ENCODE measurements around the gene CD4.

Gene CD4

DNA sequence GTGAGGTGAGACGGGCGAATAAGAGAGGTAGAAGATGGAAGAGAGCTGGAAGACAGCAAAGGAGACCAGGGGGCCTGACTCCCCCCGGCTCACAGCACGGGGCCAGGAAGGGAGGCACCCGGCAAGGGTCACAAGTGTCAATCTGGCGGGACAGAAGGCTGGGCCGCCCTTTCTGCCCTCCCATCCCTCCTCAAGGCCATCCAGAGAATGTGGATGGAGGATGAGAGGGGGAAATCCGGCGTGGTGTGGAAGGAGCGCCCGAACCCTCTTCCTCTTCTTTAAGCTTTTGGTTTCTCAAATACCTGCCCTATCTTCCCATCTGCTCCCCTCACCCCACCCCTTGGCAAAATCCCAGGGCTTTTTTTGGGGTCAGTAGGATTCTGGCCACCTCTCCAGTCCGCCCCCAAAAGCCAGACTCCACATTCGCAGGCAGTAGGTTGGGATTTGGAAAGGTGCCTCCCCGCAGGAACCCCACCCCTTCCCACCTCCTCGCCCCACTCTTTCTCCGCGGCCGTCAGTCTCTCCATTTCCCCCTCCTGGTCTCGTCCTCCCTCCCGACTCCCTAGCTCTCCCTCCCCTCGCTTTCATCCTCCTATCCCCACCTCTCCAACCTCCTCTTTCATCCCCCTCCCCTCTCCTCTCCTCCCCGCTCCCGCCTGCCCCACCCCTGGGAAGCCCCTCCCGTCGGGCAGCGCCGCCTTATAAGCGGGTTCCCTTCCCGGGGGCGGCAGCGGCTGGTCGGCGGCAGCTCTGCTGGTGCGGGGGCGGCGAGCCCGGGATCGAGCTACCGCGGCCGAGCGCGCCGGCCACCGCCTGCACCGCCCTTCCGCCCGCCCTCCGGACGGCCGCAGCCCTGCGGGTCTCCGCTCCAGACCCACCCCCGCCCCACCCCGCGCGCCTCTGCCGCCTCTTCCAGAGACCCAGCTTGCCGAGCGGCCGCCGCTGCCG lies 23.4 kb upstream of the CD4 start, which contains the start of gene PTMS:
TSS of gene PTMS (plus strand) at position 730 of the 948 bp plus-strand sequence. CDS start 343 bp downstream, outside the sequence.
- DNase-seq: peak in 2 of 6 experiments; percentile 10 to 44

DNA sequence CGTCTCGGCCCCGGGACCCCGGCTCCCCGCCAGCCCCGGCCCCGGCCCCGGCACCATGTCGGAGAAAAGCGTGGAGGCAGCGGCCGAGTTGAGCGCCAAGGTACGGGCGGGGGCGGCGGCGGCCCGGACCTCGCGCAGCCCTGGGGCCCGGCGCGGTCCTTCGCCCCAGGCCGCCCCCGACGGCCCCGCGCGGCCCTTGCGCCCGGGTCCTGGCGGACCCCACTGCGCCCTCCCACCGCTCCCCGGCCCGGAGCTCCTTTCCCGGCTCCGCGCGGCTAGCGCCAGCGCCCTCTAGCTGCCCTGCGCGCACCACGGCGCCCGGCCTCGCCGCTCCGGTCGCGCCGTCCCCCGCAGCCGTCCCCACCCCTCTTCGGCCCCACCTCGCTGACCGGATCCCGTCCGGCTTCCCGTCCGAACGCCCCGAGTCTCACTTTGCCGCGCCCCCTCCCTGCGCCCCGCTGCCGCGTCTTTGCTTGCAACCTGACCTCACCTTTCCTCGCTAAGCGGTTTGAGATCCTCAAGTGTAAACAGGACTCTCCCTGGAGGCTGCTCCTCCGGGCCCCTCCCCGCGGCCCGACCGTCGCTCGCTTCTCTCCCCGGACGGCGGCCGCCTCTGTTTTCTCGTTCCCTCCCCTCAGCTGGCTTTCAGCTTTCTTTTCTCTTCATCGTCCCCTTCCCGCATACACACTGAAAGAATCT lies 22.5 kb upstream of the CD4 start:
- peak in 5 of 6 experiments; percentile 10 to 71 (median 39) for DNase-seq

DNA sequence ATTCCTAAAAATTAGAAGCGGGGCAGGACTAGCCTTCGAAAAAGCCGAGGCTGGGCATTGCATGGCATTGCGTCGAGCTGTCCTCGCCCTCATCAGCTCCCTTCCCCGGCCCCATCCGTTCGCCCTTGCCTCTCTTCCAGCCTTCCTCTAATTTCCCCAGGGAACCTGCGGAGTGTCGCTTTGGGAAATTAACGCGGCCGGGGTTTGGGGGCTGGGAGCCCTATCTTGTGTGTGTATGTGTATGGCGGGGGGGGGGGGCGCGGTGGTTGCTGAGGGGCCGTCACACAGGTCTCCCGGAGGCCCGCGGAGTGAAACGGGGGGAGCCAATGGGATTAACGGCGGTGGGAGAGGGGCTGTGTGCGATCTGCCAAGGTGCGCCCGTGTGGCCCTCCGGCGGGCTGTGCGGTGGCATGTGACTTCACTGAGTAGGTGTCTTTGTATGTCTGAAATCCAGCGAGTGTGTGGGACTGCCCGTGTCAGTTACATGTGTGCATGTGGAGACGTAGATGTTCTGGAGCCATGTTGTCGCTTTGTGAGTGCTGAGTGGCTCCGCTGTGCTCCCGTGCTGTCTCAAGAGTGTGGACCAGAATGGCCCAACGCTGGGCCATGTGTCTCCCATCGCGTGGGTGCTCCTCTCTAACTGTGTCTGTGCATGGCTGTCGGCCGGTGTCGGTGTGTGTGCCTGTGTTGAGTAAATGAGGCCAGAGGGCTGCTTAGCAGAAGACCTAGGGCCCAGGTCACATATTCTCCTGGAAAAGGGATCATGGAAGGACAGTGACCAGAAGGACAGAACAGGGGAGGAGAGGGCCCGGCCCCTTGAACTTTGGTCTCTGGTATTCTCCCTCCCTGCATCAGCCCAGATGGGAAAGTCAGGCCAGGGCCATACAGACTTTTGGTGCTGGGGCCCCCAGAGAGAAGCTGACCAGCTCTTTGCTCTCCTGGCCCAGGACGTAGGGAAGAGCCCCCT lies 21.7 kb upstream of the CD4 start:
- no peak for DNase-seq

DNA sequence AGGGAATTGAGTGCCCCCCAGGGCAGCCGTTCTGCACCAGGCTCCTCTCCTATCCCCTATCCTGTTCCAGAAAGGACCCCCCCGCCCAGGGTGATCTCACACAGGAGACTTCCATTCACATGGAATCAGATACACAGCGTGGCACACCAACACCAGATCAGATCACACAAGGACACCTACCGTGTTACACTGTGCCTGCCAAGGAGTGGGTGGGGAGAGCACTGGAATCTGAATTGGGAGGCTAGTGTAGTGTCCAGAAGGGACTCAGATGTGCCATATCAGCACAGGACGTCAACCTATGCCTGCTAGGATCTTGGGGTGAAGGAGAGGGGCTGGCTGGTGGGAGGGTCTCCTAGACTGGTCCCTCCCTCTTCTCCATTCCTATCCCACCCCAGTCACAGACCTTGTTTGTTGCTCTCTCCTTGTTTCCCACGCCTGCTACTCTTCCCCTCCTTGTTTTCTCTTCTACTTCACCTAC lies 20.9 kb upstream of the CD4 start:
- no peak for DNase-seq

DNA sequence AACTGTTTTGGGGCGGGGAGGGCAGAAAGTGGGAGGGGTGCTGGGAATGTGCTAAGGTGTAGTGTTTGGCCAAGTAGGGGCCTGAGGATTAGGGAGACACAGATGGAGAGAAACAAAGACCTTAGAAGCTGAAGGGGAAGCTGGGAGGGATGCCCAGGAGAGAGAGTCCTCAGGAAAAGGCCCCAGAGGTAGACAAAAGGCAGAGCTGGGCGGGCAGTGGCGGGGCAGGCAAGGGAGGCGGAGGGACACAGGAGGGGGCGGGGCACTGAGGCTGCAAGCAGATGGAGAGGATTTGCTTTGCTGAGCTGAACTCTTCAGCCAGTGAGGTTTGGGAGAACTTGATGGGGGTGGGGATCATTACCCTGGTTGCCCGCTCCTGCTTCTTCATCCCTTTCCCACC lies 20.3 kb upstream of the CD4 start:
- no peak for DNase-seq

DNA sequence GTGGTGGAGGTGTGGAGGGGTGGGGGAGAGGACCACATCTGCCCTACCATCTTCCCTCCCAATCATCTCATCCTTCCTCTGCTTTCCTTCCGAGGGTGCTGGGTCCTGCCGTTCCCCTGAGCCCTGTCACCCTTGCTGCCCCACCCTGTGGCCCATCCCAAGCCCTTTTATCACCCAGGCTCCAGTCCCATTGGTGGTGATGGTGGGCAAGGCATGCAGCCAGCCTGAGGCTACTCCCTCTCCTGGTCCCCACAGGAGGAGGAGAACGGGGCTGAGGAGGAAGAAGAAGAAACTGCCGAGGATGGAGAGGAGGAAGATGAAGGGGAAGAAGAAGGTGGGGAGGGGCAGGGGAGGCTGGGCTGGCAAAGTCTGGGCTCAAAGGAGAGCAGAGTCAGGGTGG lies 19.7 kb upstream of the CD4 start:
- DNase-seq: no peak

DNA sequence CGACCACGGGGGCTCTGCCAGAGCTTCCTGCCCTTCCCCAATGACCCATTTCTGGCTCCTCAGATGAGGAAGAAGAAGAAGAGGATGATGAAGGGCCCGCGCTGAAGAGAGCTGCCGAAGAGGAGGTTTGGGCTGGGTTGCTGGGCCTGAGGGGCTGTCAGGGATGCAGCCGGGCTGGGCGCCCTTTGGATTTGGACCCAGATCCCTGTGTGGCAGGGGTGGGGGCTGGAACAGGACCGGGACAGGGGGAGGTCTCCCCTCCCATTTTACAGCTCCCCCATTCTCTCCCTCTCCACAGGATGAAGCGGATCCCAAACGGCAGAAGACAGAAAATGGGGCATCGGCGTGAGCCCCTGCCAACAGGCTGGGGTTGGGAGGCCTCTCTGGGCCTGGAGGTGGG lies 19.2 kb upstream of the CD4 start:
- no peak for DNase-seq

DNA sequence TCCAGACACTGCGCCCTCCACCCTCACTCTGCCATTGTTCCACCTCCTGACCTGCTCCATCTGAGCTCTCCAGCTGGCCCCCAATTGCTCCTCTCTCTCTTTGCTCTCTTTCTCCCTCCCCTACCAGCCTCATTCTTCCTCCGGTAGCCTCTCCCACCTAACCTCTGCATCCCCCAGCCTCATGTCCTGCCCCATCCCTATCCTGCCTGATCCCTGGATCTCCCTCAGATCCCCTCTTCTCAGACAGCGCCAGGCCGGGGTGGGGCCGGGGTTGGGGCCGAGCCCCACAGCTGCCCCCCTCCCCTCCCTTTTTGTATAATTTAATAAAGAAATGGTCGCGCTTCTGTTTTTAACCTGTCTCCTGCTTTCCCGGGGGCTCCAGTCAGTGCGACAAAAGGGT lies 18.7 kb upstream of the CD4 start:
- DNase-seq: no peak

DNA sequence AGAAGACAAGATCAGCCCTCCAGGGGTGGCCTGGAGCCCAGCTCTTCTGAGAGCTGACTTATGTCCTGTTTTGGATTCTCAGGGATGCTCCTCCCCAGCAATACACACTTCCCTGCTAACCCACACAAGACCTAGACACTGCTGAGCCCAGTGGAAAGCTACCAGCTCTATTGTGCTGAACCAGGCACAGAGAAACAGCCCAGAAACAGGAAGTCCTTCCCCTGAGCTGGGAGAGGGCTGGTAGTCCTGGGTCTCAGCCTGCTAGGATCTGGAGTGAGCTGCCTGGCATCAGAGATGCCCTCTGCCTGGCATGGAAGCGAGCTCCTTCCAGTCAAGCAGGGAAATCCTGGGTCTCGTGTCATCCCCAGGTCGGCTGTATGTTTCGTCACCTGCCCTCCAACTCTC lies 18.2 kb upstream of the CD4 start:
- DNase-seq: no peak

DNA sequence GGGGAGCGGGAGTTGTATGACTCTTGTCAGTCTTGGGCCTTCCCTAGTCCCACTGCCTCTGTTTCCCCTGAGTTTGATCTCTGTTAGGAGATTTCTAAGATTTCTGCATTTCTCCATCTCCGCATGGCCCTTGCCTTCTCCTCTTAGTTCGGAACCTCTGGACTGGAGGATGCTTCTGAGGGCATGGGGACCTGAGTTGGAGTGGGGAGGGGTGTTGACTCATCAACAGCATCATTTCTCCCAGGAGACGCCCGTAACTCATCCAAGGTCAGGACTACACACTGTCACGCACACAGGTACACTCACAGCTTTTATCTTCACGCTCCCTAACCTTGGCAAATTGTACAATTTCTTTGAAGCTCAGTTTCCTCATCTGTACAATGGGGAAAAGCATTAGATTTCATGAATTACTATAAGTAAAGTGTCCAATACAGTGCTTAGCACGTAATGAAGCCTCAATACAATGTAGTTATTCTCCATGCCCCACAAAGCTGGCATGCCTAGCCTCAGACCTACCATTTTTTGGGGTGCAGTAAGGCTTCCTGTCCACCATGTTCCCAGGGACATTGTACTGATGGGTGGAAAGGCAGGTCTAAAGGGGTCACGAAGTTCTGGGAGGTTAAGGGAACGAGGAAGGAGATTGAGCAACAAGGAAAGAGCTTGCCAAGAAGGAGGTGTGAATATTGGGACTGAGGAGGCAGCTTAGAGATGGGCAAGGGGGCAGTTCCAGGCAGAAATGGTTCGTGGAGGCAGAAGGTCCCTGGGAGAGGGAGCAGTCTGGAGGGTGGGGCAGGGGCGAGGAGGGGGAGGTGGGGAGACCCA lies 17.6 kb upstream of the CD4 start:
- DNase-seq: no peak

DNA sequence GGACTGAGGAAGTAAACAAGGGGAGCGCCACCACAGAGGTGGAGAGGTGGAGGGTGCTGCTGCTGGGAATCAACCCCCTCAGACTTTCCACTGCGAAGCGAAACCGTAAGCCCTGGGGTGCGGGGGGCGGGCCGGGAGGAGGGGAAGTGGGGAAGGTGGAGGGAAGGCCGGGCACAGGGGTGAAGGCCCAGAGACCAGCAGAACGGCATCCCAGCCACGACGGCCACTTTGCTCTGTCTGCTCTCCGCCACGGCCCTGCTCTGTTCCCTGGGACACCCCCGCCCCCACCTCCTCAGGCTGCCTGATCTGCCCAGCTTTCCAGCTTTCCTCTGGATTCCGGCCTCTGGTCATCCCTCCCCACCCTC lies 17.0 kb upstream of the CD4 start, which contains the start of gene LAG3:
TSS of gene LAG3 (plus strand) at position 190 of the 365 bp plus-strand sequence. CDS start 333 bp downstream, outside the sequence.
- peak in 2 of 6 experiments; percentile 8 to 22 for DNase-seq

DNA sequence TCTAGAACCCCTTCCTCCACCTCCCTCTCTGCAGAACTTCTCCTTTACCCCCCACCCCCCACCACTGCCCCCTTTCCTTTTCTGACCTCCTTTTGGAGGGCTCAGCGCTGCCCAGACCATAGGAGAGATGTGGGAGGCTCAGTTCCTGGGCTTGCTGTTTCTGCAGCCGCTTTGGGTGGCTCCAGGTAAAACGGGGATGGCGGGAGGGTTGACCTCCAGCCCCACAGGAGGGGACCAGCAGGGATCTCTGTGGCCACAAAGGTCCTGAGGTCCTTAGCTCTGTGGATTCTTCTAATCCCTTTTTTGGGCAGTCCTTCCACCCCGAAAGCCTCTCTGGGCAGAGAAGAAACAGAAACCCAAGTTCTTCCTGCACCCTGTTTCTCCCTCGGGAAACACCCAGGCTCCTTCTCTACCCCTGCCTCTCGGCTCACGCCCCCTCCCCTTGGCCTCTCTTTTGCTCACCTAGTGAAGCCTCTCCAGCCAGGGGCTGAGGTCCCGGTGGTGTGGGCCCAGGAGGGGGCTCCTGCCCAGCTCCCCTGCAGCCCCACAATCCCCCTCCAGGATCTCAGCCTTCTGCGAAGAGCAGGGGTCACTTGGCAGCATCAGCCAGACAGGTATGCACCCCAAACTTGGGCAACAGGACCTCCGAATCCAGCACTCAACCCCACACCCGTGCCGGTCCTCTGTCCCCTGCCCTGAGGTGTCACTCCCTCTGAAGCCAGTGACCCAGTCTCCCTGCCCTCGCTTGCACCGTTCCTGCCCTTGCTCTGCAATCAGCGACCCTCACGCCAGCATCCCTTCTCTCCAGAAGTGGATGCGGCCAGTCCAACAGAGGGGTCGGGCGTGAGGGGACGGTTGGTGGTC lies 16.4 kb upstream of the CD4 start:
- DNase-seq: no peak

DNA sequence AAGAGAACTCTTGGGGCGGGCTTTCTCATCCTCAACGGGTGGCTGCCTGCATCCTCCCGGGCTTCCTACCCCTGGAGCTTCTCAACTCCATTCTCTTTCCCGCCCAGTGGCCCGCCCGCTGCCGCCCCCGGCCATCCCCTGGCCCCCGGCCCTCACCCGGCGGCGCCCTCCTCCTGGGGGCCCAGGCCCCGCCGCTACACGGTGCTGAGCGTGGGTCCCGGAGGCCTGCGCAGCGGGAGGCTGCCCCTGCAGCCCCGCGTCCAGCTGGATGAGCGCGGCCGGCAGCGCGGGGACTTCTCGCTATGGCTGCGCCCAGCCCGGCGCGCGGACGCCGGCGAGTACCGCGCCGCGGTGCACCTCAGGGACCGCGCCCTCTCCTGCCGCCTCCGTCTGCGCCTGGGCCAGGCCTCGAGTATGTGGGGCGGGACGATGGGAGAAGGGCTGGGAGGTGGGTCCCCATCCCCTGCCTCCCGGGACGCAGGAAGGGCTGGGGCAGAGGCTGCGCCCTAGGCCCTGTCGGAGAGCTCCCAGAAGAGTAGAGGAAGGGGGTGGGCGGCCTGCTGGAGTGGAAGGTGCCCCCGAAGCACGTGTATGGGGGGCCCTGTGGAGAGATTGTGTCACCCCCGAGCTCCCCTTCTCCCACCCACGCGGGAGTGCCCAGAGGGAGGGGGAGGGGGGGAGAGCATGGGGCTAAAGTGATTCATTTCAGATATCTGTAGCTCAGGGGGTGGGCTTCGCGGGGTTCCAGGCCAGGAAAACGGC lies 15.6 kb upstream of the CD4 start:
- DNase-seq: no peak

DNA sequence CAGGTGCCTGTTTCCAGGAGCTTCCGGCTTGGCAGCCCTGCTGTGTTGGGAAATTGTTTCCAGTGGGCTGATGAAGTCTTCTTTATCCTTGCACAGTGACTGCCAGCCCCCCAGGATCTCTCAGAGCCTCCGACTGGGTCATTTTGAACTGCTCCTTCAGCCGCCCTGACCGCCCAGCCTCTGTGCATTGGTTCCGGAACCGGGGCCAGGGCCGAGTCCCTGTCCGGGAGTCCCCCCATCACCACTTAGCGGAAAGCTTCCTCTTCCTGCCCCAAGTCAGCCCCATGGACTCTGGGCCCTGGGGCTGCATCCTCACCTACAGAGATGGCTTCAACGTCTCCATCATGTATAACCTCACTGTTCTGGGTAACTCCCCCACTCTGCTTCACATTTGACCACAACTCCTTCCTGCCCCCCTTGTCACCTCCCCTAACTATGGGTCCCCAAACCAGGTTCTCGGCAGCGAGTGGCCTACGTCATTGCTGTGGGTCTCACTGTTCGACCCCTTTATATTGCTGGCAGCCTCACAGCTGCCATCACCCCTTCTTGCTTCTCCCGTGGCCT lies 14.7 kb upstream of the CD4 start:
- no peak for DNase-seq

DNA sequence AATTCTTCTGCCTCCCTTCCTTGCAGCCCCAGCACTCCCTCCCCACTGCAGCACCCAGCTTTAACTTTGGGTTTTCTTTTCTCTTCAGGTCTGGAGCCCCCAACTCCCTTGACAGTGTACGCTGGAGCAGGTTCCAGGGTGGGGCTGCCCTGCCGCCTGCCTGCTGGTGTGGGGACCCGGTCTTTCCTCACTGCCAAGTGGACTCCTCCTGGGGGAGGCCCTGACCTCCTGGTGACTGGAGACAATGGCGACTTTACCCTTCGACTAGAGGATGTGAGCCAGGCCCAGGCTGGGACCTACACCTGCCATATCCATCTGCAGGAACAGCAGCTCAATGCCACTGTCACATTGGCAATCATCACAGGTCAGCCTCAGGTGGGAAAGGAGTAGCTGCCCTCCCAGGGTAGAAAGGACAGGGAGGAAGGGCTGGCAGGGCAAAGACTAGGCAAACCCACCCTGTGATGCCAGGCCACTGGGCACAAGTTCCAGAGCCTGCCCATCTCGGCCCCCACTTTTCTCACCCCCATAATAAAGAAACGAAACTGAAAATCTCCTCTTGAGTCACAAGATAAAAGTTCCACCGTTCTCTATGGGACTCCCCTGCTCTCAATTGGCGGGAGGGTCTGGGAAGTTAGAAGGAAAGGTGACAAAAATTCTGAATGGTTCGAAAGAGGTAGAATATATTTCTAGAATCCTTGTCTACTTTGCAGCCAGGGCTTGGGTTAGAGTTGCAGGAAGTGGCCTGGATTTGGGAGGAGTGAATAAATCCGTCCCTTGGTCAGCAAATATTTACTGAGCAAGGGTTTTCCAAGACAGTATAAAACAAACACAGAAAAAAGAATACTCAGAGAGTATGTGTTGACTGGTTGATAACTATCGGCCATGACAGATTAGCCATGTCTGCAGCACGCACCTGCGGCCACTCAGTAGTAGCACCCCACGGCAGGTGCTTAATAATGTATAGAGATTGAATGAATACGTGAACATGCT lies 13.8 kb upstream of the CD4 start:
- no peak for DNase-seq

DNA sequence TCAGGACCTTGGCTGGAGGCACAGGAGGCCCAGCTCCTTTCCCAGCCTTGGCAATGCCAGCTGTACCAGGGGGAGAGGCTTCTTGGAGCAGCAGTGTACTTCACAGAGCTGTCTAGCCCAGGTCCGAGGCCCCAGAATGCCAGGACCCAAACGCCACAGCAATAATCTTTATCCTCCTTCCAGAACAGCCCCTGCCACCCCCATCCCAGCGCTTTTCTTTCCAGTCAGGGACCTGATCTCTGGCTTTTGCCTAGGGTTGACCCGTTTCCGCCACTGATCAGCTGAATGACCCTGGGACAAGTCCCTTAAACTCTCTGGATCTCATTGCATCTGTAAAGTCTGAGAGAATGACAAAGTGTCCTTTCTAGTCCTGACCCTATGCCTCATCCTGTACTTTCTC lies 11.9 kb upstream of the CD4 start:
- DNase-seq: no peak

DNA sequence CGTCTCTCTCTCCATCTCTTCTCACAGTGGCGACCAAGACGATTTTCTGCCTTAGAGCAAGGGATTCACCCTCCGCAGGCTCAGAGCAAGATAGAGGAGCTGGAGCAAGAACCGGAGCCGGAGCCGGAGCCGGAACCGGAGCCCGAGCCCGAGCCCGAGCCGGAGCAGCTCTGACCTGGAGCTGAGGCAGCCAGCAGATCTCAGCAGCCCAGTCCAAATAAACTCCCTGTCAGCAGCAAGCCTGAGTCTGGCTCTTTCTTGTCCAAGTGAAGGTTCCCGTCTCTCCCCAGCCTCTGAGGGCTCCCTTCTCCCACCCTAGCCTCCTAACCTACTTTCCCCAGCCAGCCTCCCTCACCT lies 11.1 kb upstream of the CD4 start:
- no peak for DNase-seq
